ENCODE data around the gene GIPC3. TPM values are rescaled to one million over a fixed set of nuclear protein-coding genes. Genes with fewer than 3 reads are reported as not detected.

Gene GIPC3
- total RNA-seq, 1 donor from 2014 or later = 6.1 TPM

DNA sequence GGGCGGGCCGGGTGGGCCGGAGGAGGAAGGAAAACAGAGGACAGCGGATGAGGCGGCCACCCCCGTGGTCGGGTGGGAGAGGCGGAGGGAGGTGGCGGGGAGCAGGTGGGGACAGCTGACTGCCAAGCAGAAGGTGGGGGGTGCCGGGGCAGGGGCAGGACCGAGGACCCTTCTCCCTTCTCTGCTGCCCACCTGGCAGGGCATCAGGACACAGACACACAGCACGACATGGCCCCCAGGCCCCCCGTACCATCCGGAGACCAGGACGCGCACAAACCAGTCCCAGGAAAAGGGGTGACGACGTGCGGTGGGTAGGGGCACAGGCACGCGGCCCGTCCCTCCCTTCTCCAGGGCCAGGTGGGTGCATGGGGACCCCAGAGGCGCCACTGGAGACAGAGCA, 52.3 kb downstream of the GIPC3 start:
- intact Hi-C loops (cut with DNase I) = no loop called here
- Histone ChIP-seq H3K27ac (no peak overlapping the region), H3K4me1 (no peaks in the 10 kb centered on the region), H3K9me3 (no peaks in the 10 kb centered on the region), H3K36me3 (peaks cover 56 to 73% of the 10 kb centered on the region in 2 donors), H3K4me3 (no peak overlapping the region), H3K27me3 (no peaks in the 10 kb centered on the region)
- TF ChIP-seq, protein P1, sequence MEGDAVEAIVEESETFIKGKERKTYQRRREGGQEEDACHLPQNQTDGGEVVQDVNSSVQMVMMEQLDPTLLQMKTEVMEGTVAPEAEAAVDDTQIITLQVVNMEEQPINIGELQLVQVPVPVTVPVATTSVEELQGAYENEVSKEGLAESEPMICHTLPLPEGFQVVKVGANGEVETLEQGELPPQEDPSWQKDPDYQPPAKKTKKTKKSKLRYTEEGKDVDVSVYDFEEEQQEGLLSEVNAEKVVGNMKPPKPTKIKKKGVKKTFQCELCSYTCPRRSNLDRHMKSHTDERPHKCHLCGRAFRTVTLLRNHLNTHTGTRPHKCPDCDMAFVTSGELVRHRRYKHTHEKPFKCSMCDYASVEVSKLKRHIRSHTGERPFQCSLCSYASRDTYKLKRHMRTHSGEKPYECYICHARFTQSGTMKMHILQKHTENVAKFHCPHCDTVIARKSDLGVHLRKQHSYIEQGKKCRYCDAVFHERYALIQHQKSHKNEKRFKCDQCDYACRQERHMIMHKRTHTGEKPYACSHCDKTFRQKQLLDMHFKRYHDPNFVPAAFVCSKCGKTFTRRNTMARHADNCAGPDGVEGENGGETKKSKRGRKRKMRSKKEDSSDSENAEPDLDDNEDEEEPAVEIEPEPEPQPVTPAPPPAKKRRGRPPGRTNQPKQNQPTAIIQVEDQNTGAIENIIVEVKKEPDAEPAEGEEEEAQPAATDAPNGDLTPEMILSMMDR (IDR thresholded peaks at IDR 0.05) = no peak
- DNase-seq (ENCODE audit: low spot score in 2 of 2) = no peak

DNA sequence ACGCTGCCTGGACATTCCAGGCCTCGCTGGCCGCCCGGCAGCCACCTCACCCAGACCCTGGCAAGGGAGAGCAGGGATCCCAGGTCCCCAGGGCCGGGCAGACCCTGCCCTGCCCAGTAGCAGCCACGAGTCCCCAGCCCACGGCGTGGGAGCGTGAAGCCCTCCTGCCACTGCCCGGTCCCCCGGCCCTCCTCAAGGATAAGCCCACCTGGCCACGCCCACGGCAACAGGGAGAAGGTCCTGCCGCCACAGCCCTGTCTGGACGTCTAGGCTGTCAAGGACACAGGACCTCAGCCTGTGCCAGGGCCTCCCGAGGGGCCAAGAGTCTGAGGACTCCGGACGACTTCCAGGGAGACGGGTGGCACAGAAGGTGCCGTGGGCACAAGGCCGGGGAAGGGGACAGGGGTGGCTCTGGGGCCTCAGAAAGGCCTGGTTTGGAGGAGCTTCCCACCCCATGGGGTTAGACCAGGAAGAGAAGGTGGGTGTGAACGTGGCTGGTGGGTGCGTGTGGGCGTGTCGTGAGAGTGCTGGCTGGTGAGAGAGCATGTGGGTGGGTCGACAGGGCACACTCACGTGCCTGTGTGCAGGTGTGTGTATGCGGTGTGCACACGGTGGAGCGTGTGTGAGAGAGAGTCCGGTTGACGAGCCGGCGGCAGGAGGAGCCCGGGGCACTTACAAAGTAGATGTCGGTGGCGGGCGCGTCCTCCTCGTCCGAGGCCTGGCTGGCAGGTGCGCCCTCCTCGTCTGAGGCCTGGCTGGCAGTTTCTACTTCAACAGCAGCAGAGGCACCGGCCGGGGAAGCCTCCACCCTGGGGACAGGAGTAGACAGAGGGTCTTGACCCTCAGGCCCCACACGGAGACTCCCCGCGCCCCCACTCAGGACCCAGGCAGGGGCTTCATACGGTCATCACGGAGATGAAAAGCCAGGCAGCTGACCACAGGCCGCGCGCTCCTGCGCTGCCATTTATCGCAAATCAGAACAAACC, 53.2 kb downstream of the GIPC3 start:
- intact Hi-C loops (cut with DNase I) = no loop called here
- peaks cover 58 to 79% of the 10 kb centered on the region in 2 donors for H3K36me3 ChIP-seq
- DNase-seq (ENCODE audit: low spot score in 2 of 2) = no peak
- H3K9me3 ChIP-seq = no peaks in the 10 kb centered on the region
- no peak overlapping the region for H3K4me3 ChIP-seq
- no peak overlapping the region for H3K27ac ChIP-seq
- no peaks in the 10 kb centered on the region for H3K4me1 ChIP-seq
- TF ChIP-seq, protein P1 (IDR thresholded peaks at IDR 0.05) = no peak
- no peaks in the 10 kb centered on the region for H3K27me3 ChIP-seq

DNA sequence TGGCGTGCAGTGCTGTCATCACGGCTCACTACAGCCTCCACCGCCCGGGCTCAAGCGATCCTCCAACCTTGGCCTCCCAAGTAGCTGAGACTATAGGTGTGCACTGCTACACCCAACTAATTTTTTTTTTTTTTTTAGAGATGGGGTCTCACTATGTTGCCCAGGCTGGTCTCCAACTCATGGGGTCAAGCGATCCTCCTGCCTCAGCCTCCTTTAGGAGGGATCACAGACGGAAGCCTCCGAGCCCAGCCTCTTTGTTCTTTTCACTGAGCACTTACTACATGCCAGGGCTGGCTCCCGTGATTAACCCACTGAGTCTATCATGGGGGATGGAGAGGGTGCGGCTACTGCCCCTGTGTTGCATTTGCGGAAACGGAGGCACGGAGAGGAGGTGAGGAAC, 54.2 kb downstream of the GIPC3 start:
- Histone ChIP-seq H3K27me3 (no peaks in the 10 kb centered on the region), H3K27ac (no peak overlapping the region), H3K4me1 (no peaks in the 10 kb centered on the region), H3K9me3 (no peaks in the 10 kb centered on the region), H3K4me3 (no peak overlapping the region), H3K36me3 (peaks cover 67 to 89% of the 10 kb centered on the region in 2 donors)
- no peak for DNase-seq (ENCODE audit: low spot score in 2 of 2)
- TF ChIP-seq, protein P1 (IDR thresholded peaks at IDR 0.05) = no peak
- intact Hi-C loops (cut with DNase I) = no loop called here

DNA sequence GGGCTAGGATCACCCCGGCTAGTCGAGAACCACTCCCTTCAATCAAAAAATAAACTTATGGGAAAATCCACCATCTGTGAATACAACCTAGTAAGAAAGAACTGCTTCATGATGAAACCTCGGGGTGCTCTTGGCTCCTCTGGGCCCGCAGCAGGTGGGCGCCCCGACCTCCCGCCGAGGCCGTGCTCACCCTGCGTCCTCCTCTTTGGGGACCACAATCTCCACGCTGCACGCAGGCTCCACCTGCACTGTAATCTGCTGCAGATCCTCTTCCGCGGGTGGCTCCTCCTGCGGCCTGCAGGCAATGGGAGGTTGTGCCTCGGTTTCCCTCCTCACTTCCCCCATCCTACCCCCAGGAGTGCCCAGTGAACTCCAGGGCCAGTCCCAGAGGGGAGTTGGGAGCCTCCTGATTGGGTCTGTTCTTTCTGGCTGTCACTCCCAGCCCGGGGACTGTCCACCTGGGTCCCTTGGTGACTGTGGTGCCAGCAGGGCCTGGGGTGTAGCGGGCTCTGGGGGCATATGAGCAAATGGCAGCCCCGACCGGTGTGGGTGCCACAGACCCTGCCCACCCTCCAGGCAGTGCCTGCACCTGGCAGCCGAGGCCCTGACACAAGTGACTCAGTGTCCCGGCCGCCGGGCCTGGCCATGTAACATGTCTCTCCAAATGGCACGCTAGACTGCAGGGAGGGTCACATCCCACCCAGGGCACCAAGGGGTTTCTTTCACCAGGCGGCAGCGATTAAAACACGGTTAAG, 56.4 kb downstream of the GIPC3 start:
- H3K9me3 ChIP-seq = no peaks in the 10 kb centered on the region
- peaks cover 71 to 98% of the 10 kb centered on the region in 2 donors for H3K36me3 ChIP-seq
- H3K4me3 ChIP-seq = no peak overlapping the region
- DNase-seq (ENCODE audit: low spot score in 2 of 2) = no peak
- intact Hi-C loops (cut with DNase I) = no loop called here
- TF ChIP-seq, protein P1 (IDR thresholded peaks at IDR 0.05) = no peak
- no peaks in the 10 kb centered on the region for H3K27me3 ChIP-seq
- no peak overlapping the region for H3K27ac ChIP-seq
- H3K4me1 ChIP-seq = no peaks in the 10 kb centered on the region

DNA sequence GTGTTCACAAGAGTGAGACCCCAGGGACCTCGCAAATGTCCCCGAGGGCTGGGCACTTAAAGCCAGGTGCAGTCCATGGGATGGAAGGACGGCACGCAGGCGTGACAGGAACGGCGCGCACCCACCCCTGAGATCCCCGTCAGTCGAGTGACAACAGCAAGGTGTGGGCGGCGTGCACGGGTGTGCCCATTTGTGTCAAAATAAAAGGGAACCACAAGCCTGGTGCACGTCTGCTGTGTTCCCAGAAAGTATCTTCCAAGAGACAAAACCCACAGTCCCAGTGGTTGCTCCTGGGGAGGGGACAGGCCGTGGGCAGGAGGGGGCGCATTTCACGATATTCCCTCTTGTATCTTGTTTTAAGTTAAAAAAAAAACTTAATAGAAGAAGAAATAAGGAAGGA, 57.0 kb downstream of the GIPC3 start:
- peaks cover 70 to 94% of the 10 kb centered on the region in 2 donors for H3K36me3 ChIP-seq
- TF ChIP-seq, protein P1 (IDR thresholded peaks at IDR 0.05) = no peak
- no peaks in the 10 kb centered on the region for H3K27me3 ChIP-seq
- H3K4me3 ChIP-seq = no peak overlapping the region
- DNase-seq (ENCODE audit: low spot score in 2 of 2) = no peak
- no peaks in the 10 kb centered on the region for H3K9me3 ChIP-seq
- H3K4me1 ChIP-seq = no peaks in the 10 kb centered on the region
- H3K27ac ChIP-seq = no peak overlapping the region
- intact Hi-C loops (cut with DNase I) = no loop called here

Other genes starting within 250 kb of the GIPC3 start
- gene NFIC, start 218.9 kb upstream of the GIPC3 start, total RNA-seq = 194 TPM
- not detected for gene SMIM24, start 105.0 kb upstream of the GIPC3 start, total RNA-seq
- gene SMIM44, start 102.0 kb upstream of the GIPC3 start, total RNA-seq = not detected
- 40.9 TPM for gene DOHH, start 84.8 kb upstream of the GIPC3 start, total RNA-seq
- gene FZR1, start 79.2 kb upstream of the GIPC3 start, total RNA-seq = 56.8 TPM
- not detected for gene TEKTIP1, start 46.3 kb upstream of the GIPC3 start, total RNA-seq
- gene MFSD12, start 27.9 kb upstream of the GIPC3 start, total RNA-seq = 133 TPM
- 149 TPM for gene HMG20B, start 12.5 kb upstream of the GIPC3 start, total RNA-seq
- gene TBXA2R, start 21.4 kb downstream of the GIPC3 start, total RNA-seq = 37.8 TPM
- 57.6 TPM for gene CACTIN, start 41.3 kb downstream of the GIPC3 start, total RNA-seq
- 87.3 TPM for gene PIP5K1C, start 115.0 kb downstream of the GIPC3 start, total RNA-seq
- gene TJP3, start 122.9 kb downstream of the GIPC3 start, total RNA-seq = 12.6 TPM
- gene APBA3, start 176.2 kb downstream of the GIPC3 start, total RNA-seq = 58.9 TPM
- gene MRPL54, start 177.2 kb downstream of the GIPC3 start, total RNA-seq = 34.9 TPM
- gene RAX2, start 186.8 kb downstream of the GIPC3 start, total RNA-seq = not detected
- not detected for gene MATK, start 200.9 kb downstream of the GIPC3 start, total RNA-seq